Prostate gland (tissue), 2 donors: ENCODE results near the gene FMN1. TPM values are rescaled to one million over a fixed set of nuclear protein-coding genes. Genes with fewer than 3 reads are reported as not detected.

Source experiments
- DNase-seq: peaks from one replicate; pipeline ENCODE4 v3.0.0-alpha.2; 2019; ENCODE audit warnings: low spot score
- H3K27ac ChIP-seq, 2 donors: fragments of 200-600 bp; sonication (generic); 2 replicates each; pipeline ENCODE4 v1.5.1; 2017 to 2019
- H3K27me3 ChIP-seq: fragments of 200-600 bp; sonication (generic); replicated peaks from 2 replicates; pipeline ENCODE4 v1.5.1; 2019; ENCODE audit not compliant: insufficient read depth
- H3K36me3 ChIP-seq, 2 donors: fragments of 200-600 bp; sonication (generic); 1 replicate in 1 of 2; 2 replicates in 1 of 2; pipeline versions ENCODE4 v1.5.1 to v1.8.1; 2017 to 2019
- H3K4me1 ChIP-seq: fragments of 200-600 bp; sonication (generic); replicated peaks from 2 replicates; pipeline ENCODE4 v1.5.1; 2019
- H3K4me3 ChIP-seq, 2 donors: fragments of 200-600 bp; sonication (generic); 2 replicates each; pipeline ENCODE4 v1.5.1; 2017 to 2019
- H3K9me3 ChIP-seq: fragments of 200-600 bp; sonication (generic); 2 replicates; pipeline ENCODE4 v1.5.1; 2017
- CTCF ChIP-seq, 4 experiments: fragments of 200-600 bp in 2 of 4; fragments of 450-650 bp in 2 of 4; sonication (generic) in 2 of 4; IDR thresholded peaks; 1 replicate in 3 of 4; 2 replicates in 1 of 4; pipeline ENCODE4 v1.5.1; 2016 to 2019; ENCODE audit warnings: antibody characterized with exemption in 4 of 4, mild to moderate bottlenecking in 2 of 4, moderate library complexity in 2 of 4
- POLR2A ChIP-seq: fragments of 450-650 bp; IDR thresholded peaks from one replicate; pipeline ENCODE4 v1.6.1; 2016; ENCODE audit warnings: antibody characterized with exemption, mild to moderate bottlenecking
- POLR2AphosphoS5 ChIP-seq: sonication (generic); formaldehyde crosslinking; IDR thresholded peaks from one replicate; pipeline ENCODE4 v1.6.1; 2017; ENCODE audit warnings: antibody characterized with exemption
- whole genome bisulfite sequencing: methylation state at CpG from one replicate; pipeline ENCODE4 v1.1.5; 2018; 5-methylcytosine and 5-hydroxymethylcytosine counted together
- intact Hi-C: fragments of 100-400 bp; cut with DNase I; formaldehyde crosslinking; loops from one replicate; pipeline ENCODE4 v1.14.2; 2022
- total RNA-seq, 2 donors: library from RNA; depleted of rRNA; stranded (reverse); fragments of >200 nt; gene quantifications; one replicate each; pipeline ENCODE4 v1.1.0, GENCODE V29; 2016

Gene FMN1
- total RNA-seq, 2 donors from 2014 or later = 7.1 to 32.5 TPM

GRCh38 chr15:33048255-33048654 is 146.3 kb downstream of the FMN1 start:
- H3K36me3 ChIP-seq = no peaks in the 10 kb centered on the region
- H3K27ac ChIP-seq = no peak overlapping the region
- TF ChIP-seq CTCF (IDR thresholded peaks at IDR 0.05) (no peak), POLR2AphosphoS5 (no peak), POLR2A (no peak)
- intact Hi-C loops = no loop called here
- no peaks in the 10 kb centered on the region for H3K9me3 ChIP-seq
- 95% methylated on average over 2 of the region's 2 CpGs for WGBS
- no peaks in the 10 kb centered on the region for H3K4me1 ChIP-seq
- no peaks in the 10 kb centered on the region for H3K27me3 ChIP-seq
- no peak for DNase-seq
- H3K4me3 ChIP-seq = no peak overlapping the region

GRCh38 chr15:33047077-33047476 is 147.4 kb downstream of the FMN1 start:
- intact Hi-C loops = no loop called here
- no peak for DNase-seq
- Histone ChIP-seq H3K4me3 (no peak overlapping the region), H3K27ac (no peak overlapping the region), H3K4me1 (no peaks in the 10 kb centered on the region), H3K27me3 (no peaks in the 10 kb centered on the region), H3K9me3 (no peaks in the 10 kb centered on the region), H3K36me3 (no peaks in the 10 kb centered on the region)
- 48% methylated on average over 2 of the region's 2 CpGs for WGBS
- TF ChIP-seq POLR2AphosphoS5 (no peak), POLR2A (no peak), CTCF (IDR thresholded peaks at IDR 0.05) (no peak)

- Histone ChIP-seq H3K4me1 (no peaks in the 10 kb centered on the region), H3K36me3 (no peaks in the 10 kb centered on the region), H3K27ac (no peak overlapping the region), H3K4me3 (no peak overlapping the region), H3K27me3 (no peaks in the 10 kb centered on the region), H3K9me3 (no peaks in the 10 kb centered on the region)
- no peak for TF ChIP-seq CTCF (IDR thresholded peaks at IDR 0.05)
- TF ChIP-seq POLR2A = no peak
- TF ChIP-seq POLR2AphosphoS5 = no peak
- no peak for DNase-seq
- WGBS = 79% methylated on average over 2 of the region's 2 CpGs
- intact Hi-C loops = no loop called here
These were observed 148.2 kb downstream of the FMN1 start for GRCh38 chr15:33046329-33046728.

GRCh38 chr15:33045066-33045810 is 149.3 kb downstream of the FMN1 start:
- TF ChIP-seq POLR2A (no peak), POLR2AphosphoS5 (no peak), CTCF (IDR thresholded peaks at IDR 0.05) (no peak)
- no peak overlapping the region for H3K4me3 ChIP-seq
- no peaks in the 10 kb centered on the region for H3K9me3 ChIP-seq
- no peaks in the 10 kb centered on the region for H3K27me3 ChIP-seq
- intact Hi-C loops = no loop called here
- H3K27ac ChIP-seq = no peak overlapping the region
- H3K4me1 ChIP-seq = no peaks in the 10 kb centered on the region
- WGBS = 72% methylated on average over 8 of the region's 8 CpGs
- H3K36me3 ChIP-seq = no peaks in the 10 kb centered on the region
- no peak for DNase-seq

- no peaks in the 10 kb centered on the region for H3K4me1 ChIP-seq
These were observed 149.9 kb downstream of the FMN1 start for GRCh38 chr15:33044598-33044997.

More at GRCh38 chr15:33044598-33044997, 149.9 kb downstream of the FMN1 start:
- no peaks in the 10 kb centered on the region for H3K9me3 ChIP-seq
- no peak overlapping the region for H3K4me3 ChIP-seq
- H3K27ac ChIP-seq = no peak overlapping the region
- no peak for DNase-seq
- WGBS = 64% methylated on average over 1 of the region's 1 CpG
- H3K27me3 ChIP-seq = no peaks in the 10 kb centered on the region
- TF ChIP-seq CTCF (IDR thresholded peaks at IDR 0.05) (no peak), POLR2A (no peak), POLR2AphosphoS5 (no peak)
- no peaks in the 10 kb centered on the region for H3K36me3 ChIP-seq
- intact Hi-C loops = no loop called here
